ENCODE results near the gene SPAG6. TPM values are rescaled to one million over a fixed set of nuclear protein-coding genes. Genes with fewer than 3 reads are reported as not detected.

SPAG6 gene
- total and polyA plus RNA-seq, 2 of the 8 experiments (the other 6 are each of a cell fraction or from before 2014, with no cell fraction given) = 0.14 TPM; not detected in 1

GRCh38 chr10:22460531-22461403 is 115.5 kb downstream of the SPAG6 start (continued):
- TF ChIP-seq RBBP5 (IDR thresholded peaks at IDR 0.05; ENCODE audit: borderline replicate concordance, low read depth, low read length) (no peak), JUN (IDR thresholded peaks at IDR 0.05; ENCODE audit: low read depth, low read length) (no peak), E2F6 (IDR thresholded peaks at IDR 0.05) (no peak), BCL11A (IDR thresholded peaks at IDR 0.05; ENCODE audit: low read depth in 2 of 2, low read length in 2 of 2) (no peak)
- TF ChIP-seq, protein P1, sequence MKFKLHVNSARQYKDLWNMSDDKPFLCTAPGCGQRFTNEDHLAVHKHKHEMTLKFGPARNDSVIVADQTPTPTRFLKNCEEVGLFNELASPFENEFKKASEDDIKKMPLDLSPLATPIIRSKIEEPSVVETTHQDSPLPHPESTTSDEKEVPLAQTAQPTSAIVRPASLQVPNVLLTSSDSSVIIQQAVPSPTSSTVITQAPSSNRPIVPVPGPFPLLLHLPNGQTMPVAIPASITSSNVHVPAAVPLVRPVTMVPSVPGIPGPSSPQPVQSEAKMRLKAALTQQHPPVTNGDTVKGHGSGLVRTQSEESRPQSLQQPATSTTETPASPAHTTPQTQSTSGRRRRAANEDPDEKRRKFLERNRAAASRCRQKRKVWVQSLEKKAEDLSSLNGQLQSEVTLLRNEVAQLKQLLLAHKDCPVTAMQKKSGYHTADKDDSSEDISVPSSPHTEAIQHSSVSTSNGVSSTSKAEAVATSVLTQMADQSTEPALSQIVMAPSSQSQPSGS (IDR thresholded peaks at IDR 0.05; ENCODE audit: low read length) = no peak

Measured in H1 (cell line).